GM19438 (cell line): ENCODE measurements around the gene KIF26B.

ENCODE experiments used
- ATAC-seq: cut with Tn5 transposase; IDR thresholded peaks from one replicate; pipeline ENCODE4 v1.9.1; 2021; ENCODE audit warnings: low read depth; ENCODE audit not compliant: unreplicated experiment

The KIF26B gene

DNA sequence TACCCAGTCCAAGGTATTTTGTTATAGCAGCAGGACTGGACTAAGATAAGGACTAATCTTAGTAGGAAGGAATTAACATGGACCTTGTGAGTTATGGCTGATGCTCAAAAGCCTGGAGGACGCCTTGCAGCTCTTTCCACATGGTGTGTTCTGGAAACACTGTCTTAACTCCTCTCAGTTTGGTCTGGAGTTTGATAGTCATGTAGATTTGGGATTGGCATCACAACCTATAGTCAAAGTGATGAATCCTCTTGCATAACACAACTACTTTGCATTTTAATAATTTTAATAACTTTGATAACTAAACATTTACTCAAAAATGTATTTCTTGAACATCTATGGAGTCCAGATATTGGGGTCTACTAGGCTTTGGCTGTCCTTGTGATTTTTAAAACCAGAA is 293.7 kb downstream of the KIF26B start:
- ATAC-seq, result no peak

DNA sequence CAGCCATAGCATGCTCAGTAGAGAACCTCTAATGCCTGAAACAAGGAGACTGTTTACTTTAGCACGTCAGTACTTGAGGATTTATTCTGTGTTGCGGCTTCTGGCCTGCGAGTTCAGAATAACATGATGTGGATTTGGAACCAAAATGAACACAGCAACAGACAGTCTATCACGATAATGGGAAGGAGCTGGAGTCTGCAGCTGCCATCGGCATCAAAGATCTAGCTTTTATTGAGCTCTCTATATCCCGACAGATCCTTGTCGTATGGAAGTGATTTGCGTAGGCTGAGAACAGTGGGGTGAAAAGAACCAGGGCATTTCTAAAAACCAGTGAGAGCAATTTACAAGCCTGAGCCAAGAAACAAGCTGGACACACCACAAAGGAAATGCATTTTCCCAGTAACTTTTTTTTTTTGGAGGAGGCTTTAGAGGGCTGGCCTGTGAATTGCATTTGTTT is 294.2 kb downstream of the KIF26B start:
- no peak for ATAC-seq

DNA sequence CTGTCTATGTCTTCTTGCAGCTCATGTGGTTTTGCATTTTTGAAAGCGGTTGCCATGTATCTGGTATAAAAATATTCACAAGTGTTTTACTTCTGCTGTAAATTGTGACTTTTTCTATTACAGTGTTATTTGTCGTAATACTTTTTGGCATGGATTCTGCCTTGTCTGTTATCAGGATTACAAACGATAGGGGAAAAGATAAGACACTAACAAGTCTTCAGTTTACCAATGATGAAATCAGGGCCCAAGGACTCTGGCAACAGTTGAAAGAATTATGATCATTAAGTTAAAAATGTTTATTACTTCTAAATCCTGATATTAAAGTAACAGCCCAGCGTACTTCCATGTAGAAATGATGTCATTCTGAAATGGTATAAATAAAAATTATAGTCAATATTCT is 298.8 kb downstream of the KIF26B start:
- ATAC-seq, result no peak

- no peak for ATAC-seq
Measured at GRCh38 chr1:245454051-245454450, 299.3 kb downstream of the KIF26B start.

DNA sequence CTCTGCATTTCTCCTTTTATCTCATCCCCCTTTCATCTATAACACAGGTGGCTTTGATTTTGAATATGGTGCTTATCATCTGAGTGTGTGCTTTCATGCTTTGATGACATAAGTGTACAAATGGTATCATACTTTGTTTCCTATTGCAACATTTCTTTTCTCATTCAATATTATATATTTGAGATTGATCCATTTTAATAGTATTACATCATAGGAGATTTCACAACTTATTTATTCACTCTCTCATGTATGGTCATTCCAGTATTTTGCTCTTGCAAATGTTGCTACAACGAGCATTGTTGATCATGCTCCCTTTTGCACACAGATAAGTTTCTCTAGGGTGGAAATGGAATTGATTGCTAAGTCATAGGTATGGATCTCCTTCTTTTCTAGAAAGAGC is 302.8 kb downstream of the KIF26B start:
- no peak for ATAC-seq

DNA sequence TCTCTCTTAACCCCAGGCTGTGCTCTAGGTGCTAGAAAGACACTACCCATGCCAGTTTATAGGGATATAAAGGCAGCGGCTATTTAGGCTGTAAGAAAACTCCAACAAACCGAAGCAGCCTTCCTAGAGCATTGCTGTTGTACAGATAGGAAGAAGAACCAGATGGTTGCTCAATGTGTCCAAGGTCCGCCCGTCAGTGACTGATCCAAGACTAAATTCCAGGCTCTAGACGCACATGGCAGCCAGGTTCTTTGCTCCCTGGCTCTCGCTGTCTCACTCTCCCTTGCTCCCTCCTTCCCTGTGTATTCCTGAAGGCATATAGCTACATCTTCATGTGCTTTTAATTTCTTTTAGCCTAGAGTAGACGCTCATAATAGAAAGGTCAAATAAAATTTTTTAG is 303.4 kb downstream of the KIF26B start:
- ATAC-seq, result no peak

GRCh38 chr1:245458761-245459174 is 304.0 kb downstream of the KIF26B start:
- ATAC-seq, result no peak

DNA sequence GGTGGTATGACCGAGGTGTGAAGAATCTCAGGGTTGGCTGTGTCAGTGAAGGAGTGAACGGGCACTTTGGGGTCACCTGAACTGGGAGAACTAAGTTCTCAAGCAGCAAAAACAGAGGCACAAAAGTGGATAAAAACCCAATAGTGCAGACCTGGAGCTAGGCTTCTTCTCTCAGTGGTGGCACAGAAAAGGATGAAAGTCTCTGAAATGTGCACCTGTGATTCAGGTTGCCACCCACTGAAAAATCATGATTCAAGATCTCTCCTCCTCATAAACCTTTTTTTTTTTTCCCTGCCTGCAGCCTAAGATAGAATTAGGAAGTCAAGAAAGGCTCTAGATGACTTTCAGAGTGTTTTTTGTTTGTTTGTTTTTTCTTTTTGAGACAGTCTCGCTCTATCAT is 304.8 kb downstream of the KIF26B start:
- ATAC-seq, result no peak

- no peak for ATAC-seq
Measured at GRCh38 chr1:245461681-245462080, 306.9 kb downstream of the KIF26B start.

DNA sequence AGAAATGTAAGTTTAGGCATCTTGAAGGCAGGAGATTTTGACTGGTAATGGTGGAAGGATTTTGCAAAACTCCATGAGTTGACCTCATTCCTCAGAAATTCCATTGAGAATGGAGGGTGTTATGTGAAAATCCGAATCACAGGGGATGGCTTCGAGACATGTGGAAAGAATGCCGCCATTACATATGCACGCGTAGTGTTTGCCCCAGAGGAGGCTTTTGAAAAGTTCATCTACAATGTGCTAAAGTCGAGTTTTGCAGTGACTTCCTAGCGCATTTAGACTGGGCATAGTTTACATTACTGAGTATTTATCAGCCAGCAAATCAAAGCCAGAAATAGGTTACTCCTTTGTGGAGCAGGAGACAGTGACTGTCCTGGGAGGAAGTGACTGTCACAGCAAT is 307.4 kb downstream of the KIF26B start:
- no peak for ATAC-seq

GRCh38 chr1:245463392-245464165 is 308.8 kb downstream of the KIF26B start:
- no peak for ATAC-seq

DNA sequence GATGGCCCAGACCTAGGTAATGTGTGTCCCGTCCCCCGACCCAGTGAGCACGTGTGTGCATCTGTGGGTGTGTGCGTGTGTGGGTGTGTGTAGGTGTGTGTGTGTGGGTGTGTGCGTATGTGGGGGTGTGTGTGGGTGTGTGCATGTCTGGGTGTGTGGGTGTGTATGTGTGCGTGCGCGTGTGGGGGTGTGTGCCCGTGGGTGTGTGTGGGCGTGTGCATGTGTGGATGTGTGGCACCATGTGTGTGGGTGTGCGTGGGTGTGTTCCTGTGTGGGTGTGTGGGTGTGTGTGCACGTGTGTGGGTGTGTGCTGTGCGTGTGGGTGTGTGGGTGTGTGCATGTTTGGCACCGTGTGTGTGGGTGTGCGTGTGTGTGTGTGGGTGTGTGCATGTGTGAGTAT is 309.5 kb downstream of the KIF26B start:
- ATAC-seq, result no peak

DNA sequence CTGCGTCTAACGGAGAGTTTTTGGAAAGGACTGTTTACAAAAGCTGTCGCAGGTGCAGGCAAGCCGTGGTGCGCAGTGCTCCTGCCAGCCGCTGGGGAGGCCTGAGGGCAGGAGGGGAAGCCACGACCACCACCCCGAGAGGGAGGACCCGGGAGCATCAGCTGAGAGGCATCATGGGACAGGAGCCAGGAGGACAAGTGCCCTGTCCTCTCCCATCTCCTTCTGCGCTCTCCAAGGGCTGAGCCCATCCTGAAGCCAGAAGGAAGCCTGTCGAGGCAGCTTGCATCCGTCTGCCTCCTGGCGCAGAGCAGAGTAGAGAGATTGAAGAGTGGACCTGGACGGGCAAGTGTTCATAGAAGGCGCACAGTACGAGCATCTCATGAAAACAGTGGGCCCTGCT is 310.9 kb downstream of the KIF26B start:
- no peak for ATAC-seq

DNA sequence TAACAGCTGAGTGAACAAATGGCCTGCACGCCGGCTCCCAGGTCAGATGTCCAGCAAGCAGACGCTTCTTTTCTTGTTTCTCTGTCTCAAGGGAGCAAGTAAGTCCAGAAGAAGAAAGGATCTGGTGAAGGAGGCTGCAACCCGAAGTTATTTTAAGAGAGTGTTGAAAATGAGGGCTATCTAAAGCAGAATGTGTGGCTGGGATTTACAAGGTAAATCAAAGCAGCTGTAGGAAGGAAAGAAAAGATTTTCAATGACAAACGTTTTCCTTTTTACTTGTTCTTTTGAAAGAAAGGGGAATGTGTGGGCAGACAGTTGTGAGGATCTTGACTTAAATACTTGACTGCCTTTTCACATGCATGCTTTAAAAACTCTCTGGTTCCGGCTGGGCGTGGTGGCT is 311.5 kb downstream of the KIF26B start:
- ATAC-seq, result no peak

DNA sequence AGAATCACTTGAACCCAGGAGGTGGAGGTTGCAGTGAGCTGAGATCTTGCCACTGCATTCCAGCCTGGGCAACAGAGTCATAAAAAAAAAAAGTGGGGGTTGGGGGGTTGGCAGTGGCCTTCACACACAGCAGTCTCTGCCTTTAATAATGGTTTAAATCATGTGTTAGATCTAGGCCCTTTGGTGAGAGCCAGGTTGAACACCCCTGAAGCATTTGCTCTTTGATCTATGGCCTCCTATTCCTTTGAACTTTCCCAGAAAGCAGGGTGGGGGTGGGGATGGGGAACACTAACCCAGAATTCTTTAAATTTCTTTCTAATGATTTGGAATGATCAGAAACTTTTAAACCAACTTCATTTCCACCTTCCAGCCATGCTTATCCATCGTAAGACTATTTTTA is 313.0 kb downstream of the KIF26B start:
- ATAC-seq, result no peak

- ATAC-seq, result no peak
Measured at GRCh38 chr1:245469006-245469405, 314.2 kb downstream of the KIF26B start.

DNA sequence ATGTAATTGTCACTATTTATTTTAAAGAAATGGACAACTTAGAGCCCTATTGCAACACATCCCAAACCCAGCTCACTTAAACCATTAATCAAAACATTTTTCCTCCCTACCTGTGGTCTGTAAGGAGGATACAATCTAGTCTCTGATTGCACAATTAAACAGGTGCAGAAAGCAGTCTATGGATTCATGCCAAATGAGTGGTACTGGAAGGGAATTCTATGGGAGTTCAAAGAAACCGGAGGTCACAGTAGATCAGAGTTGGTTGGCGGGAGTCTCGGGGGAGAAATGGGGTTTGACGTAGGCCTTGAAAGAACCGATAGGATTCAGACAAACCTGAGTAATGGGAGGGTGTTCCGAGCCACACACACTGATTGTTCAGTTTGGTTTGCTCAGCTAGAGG is 314.9 kb downstream of the KIF26B start:
- ATAC-seq, result no peak

- no peak for ATAC-seq
Measured at GRCh38 chr1:245475126-245475525, 320.3 kb downstream of the KIF26B start.

DNA sequence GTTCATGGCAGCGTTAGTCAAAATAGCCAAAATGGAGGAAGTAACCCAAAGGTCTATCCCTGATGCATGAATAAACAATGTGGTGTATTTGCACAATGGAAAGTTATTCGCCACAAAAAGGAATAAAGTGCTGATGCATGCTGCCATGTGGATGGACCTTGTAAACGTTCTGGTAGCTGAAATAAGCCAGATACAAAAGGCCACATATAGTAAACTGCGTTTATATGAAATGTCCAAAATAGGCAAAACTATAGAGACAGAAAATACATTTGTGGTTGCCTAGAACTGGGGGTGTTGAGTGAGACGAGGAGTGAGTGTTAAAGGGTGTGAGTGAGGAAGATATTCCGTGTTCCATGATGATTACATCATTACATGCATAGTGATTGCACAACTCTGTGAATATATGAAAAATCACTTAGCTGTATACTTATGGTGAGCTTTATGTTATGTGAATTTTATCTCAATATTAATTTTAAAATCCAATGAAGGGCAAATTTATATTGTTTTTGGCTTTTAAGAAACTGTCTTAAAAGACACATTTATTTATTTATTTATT is 321.3 kb downstream of the KIF26B start:
- ATAC-seq, result no peak

DNA sequence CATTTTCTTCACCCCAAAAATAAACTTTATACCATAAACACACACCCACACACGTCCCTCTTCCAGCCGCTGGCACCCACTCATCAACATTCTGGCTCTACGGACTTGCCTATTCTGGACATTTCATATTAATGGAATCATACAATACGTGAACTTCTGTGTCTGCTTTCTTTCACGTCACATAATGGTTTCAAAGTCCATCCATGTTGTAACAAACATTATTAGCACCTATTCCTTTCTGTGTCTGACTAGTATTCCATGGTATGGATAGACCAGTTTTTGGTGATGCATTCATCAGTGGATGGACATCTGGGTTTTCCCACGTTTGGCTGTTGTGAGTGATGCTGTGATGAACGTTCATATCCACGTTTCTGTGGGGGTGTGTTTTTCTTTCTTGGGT is 323.2 kb downstream of the KIF26B start:
- ATAC-seq, result no peak

GRCh38 chr1:245480393-245481120 is 325.8 kb downstream of the KIF26B start:
- no peak for ATAC-seq

- no peak for ATAC-seq
Measured at GRCh38 chr1:245481261-245481660, 326.5 kb downstream of the KIF26B start.
